ENCODE measurements around the gene PSD2.
A peak's percentile ranks its signal among the peaks of the same experiment; 100 is the strongest.

Gene PSD2

DNA sequence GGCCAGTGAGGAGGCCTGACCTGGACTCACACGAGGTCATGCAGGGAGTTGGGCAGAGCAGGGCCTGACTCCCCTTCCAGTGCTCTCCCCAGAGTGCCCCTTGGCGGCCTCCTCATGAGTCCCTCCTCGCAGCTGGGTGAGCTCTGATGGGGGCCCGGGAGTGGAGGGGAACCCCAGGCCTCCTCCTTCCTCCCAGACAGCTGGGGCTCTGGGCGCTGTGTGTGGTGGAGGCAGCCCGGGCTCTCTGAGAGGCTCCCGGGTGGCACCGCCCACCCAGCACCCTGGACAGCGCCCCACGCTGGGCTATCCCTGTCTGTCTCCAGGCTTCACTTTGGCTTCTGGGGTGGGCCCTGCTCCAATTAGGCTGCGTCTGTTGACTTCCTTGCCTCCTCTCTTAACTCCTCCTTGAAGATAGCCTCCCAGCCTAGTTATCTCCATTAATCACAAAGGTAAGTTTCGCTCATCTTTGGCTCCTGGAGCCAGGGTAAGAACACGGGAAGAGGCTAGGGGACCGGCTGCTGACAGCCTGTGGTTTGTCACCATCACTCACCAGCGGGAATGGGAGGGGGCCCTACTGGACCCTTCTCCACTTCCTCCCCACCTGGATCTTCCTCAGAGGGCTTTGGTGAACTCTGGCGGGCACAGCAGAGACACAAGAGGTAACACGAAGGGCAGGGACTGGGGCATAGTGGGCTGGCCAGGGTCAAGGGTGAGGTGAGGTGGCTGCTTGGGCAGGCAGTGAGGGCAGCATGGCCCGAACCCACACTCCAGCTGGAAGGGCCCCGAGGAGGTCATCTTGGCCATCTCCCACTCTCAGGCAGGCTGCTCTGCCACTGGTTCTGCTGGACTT is 13.1 kb downstream of the PSD2 start:
- H3K27me3 ChIP-seq (replicated peaks; ENCODE audit: control insufficient read depth, insufficient read depth, low read length) = peaks cover 64% of the 10 kb centered on the region
- peak; percentile 48 for DNase-seq (ENCODE audit: low read depth)

DNA sequence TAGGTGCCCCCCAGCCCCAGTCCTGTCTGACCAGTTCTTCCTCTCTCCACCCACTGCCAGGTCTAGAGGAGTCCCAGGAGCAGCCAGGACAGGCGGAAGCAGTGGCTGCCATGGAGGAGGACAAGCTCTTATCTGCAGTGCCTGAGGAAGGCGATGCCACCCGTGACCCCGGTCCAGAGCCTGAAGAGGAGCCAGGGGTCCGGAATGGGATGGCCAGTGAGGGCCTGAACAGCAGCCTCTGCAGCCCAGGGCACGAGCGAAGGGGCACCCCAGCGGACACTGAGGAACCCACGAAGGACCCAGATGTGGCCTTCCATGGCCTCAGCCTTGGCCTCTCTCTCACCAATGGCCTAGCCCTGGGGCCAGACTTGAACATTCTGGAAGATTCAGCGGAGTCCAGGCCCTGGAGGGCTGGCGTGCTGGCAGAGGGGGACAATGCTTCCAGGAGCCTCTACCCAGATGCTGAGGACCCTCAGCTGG is 13.8 kb downstream of the PSD2 start:
- no peak for DNase-seq (ENCODE audit: low read depth)
- H3K9me3 ChIP-seq (ENCODE audit: control insufficient read depth, low read length) = no peaks in the 10 kb centered on the region
- H3K4me3 ChIP-seq (ENCODE audit: low read length) = no peak overlapping the region
- H3K4me1 ChIP-seq (ENCODE audit: control insufficient read depth, insufficient read depth, low read length) = peaks cover 6% of the 10 kb centered on the region
- no peak overlapping the region for H3K9ac ChIP-seq (ENCODE audit: low read length)
- peaks cover 62% of the 10 kb centered on the region for H3K27me3 ChIP-seq (replicated peaks; ENCODE audit: control insufficient read depth, insufficient read depth, low read length)
- H3K36me3 ChIP-seq (ENCODE audit: control insufficient read depth, insufficient read depth, low read length, severe bottlenecking) = no peaks in the 10 kb centered on the region

More for the DNA sequence above, 13.1 kb downstream of the PSD2 start:
- Histone ChIP-seq H3K9me3 (ENCODE audit: control insufficient read depth, low read length) (no peaks in the 10 kb centered on the region), H3K9ac (ENCODE audit: low read length) (no peak overlapping the region), H3K4me3 (ENCODE audit: low read length) (no peak overlapping the region), H3K4me1 (ENCODE audit: control insufficient read depth, insufficient read depth, low read length) (peaks cover 6% of the 10 kb centered on the region), H3K36me3 (ENCODE audit: control insufficient read depth, insufficient read depth, low read length, severe bottlenecking) (no peaks in the 10 kb centered on the region)

DNA sequence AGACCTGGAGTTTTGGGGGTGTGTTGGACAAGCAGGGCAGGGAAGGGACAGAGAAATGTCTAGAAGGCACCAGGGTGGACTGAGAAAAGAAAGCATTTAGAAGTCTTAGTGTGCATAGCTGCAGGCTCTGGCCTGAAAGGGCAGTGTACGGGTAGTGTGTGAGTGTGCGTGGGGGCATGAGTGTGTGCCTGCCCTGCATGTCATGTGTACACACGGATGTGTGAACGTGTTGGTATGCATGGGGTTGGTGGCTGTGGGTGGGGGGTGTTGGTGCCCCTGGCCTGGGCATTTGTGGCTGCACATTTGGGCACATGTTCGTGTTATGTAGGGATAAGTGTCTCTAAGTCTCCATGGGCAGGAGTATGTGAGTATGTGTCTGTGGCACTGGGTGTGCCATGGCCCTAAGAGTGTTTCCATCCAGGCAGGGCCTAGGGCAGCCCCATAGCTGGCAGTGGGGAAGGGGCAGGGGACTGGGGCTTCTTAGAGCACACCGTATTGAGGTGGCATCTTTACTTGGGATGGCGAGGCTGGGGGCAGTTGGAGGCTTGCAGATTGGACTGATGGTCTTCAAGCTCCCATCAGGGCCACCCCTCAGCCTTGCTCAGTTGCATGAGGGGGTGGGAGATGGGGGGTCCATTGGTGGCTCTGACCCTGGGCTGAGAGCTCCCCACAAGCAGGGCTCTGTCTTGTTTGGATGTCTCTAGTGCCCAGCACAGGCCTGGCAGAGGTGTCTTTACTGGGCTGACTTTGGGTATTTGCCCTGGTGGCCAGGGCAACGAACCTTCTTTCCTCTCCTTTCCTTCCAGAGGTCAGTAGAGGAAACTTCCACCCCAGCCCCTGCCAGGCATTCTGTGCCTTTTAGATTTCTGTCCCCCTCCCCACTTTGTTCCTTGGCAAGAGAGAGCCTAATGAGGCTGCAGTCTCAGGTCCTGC is 15.0 kb downstream of the PSD2 start:
- no peak overlapping the region for H3K9ac ChIP-seq (ENCODE audit: low read length)
- H3K4me3 ChIP-seq (ENCODE audit: low read length) = no peak overlapping the region
- H3K9me3 ChIP-seq (ENCODE audit: control insufficient read depth, low read length) = no peaks in the 10 kb centered on the region
- peaks cover 65% of the 10 kb centered on the region for H3K27me3 ChIP-seq (replicated peaks; ENCODE audit: control insufficient read depth, insufficient read depth, low read length)
- H3K36me3 ChIP-seq (ENCODE audit: control insufficient read depth, insufficient read depth, low read length, severe bottlenecking) = no peaks in the 10 kb centered on the region
- no peak for DNase-seq (ENCODE audit: low read depth)
- H3K4me1 ChIP-seq (ENCODE audit: control insufficient read depth, insufficient read depth, low read length) = no peaks in the 10 kb centered on the region

DNA sequence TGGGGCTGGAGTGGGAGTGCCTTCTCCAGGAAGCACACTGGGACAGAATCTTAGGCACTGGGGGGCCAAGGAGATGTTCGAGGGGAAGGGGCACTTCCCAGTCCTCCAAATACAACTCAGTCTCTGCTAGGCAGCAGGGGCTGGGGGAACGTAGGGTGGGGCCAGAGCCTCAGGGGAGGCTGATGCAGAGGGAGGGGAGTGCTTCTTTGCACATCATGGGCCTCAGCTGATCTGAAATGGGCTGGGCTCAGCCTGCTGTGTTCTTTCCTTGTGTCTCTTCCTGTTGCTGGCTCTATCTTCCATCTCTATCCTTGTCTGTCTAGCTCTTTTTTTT is 15.6 kb downstream of the PSD2 start:
- no peaks in the 10 kb centered on the region for H3K36me3 ChIP-seq (ENCODE audit: control insufficient read depth, insufficient read depth, low read length, severe bottlenecking)
- no peak for DNase-seq (ENCODE audit: low read depth)
- no peak overlapping the region for H3K9ac ChIP-seq (ENCODE audit: low read length)
- H3K4me1 ChIP-seq (ENCODE audit: control insufficient read depth, insufficient read depth, low read length) = no peaks in the 10 kb centered on the region
- peaks cover 60% of the 10 kb centered on the region for H3K27me3 ChIP-seq (replicated peaks; ENCODE audit: control insufficient read depth, insufficient read depth, low read length)
- H3K9me3 ChIP-seq (ENCODE audit: control insufficient read depth, low read length) = no peaks in the 10 kb centered on the region
- H3K4me3 ChIP-seq (ENCODE audit: low read length) = no peak overlapping the region

DNA sequence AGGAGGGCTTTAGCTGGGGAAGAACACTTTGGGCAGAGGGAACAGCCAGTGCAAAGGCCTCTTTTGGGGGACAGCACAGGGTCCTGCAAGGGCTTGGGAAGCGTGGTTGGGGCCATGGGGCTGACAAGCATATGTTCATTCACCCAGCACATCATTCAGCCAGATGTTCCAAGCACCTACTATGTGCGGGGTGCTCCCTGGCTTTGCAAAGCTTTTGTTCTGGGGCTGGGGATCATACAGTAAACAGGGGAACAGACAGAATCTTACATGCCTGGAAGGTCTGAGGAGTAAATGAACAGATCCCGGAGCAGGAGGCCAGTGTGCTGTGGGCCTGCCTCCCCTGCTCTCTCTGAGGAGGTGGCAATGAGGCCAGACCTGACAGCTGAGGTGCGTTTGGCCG is 16.7 kb downstream of the PSD2 start:
- DNase-seq (ENCODE audit: low read depth) = no peak
- Histone ChIP-seq H3K9me3 (ENCODE audit: control insufficient read depth, low read length) (peaks cover under 1% of the 10 kb centered on the region), H3K9ac (ENCODE audit: low read length) (no peak overlapping the region), H3K4me3 (ENCODE audit: low read length) (no peak overlapping the region), H3K36me3 (ENCODE audit: control insufficient read depth, insufficient read depth, low read length, severe bottlenecking) (no peaks in the 10 kb centered on the region), H3K27me3 (replicated peaks; ENCODE audit: control insufficient read depth, insufficient read depth, low read length) (peaks cover 64% of the 10 kb centered on the region), H3K4me1 (ENCODE audit: control insufficient read depth, insufficient read depth, low read length) (peaks cover 5% of the 10 kb centered on the region)

DNA sequence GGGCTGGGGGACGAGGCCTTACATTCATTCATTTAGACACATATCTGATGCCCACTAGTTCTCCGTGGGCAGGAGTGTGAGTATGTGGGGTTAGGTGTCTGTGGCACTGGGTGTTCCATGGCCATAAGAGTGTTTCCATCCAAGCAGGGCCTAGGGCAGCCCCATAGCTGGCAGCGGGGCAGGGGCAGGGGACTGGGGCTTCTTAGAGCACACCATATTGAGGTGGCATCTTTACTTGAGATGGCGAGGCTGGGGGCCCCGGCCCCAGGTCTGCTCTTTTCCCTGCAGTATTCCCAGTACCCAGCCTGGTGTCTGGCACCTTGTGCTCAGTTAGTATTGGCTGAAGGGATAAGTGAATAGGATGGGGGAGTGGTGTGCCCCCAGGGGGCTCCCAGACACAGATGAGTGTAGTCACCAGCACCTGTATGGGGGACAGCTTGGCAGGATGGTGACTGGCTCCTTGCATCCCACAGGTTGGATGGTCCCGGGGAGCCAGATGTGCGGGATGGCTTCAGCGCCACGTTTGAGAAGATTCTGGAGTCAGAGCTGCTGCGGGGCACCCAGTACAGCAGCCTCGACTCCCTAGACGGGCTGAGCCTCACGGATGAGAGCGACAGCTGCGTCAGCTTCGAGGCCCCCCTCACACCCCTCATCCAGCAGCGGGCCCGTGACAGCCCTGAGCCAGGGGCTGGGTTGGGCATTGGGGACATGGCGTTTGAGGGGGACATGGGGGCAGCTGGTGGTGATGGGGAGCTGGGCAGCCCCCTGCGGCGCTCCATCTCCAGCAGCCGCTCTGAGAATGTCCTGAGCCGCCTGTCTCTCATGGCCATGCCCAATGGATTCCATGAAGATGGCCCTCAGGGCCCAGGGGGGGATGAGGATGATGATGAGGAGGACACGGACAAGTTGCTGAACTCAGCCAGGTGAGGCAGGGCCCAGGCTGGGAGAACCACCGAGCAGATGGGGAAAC is 17.5 kb downstream of the PSD2 start:
- no peaks in the 10 kb centered on the region for H3K36me3 ChIP-seq (ENCODE audit: control insufficient read depth, insufficient read depth, low read length, severe bottlenecking)
- H3K4me3 ChIP-seq (ENCODE audit: low read length) = no peak overlapping the region
- H3K4me1 ChIP-seq (ENCODE audit: control insufficient read depth, insufficient read depth, low read length) = peaks cover 5% of the 10 kb centered on the region
- no peak overlapping the region for H3K9ac ChIP-seq (ENCODE audit: low read length)
- peaks cover 69% of the 10 kb centered on the region for H3K27me3 ChIP-seq (replicated peaks; ENCODE audit: control insufficient read depth, insufficient read depth, low read length)
- no peak for DNase-seq (ENCODE audit: low read depth)
- H3K9me3 ChIP-seq (ENCODE audit: control insufficient read depth, low read length) = peaks cover 5% of the 10 kb centered on the region

DNA sequence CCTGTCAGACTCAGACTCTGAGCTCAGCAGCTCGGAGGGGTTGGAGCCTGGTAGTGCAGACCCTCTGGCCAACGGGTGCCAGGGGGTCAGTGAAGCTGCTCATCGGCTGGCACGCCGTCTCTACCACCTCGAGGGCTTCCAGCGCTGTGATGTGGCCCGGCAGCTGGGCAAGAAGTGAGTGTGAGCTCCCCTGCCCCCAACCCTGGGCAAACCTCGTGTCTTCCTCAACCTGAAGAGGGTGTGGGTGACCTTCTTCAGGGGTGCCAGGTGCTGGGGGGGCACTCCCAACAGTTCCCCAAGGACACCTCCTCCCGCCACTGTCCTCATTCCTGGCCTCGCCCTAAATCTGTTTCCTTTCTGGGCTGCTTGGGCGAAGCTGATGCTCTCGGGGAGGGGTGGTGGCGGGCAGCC is 18.6 kb downstream of the PSD2 start:
- H3K4me1 ChIP-seq (ENCODE audit: control insufficient read depth, insufficient read depth, low read length) = peaks cover 5% of the 10 kb centered on the region
- no peaks in the 10 kb centered on the region for H3K36me3 ChIP-seq (ENCODE audit: control insufficient read depth, insufficient read depth, low read length, severe bottlenecking)
- peaks cover 60% of the 10 kb centered on the region for H3K27me3 ChIP-seq (replicated peaks; ENCODE audit: control insufficient read depth, insufficient read depth, low read length)
- no peak overlapping the region for H3K4me3 ChIP-seq (ENCODE audit: low read length)
- no peak for DNase-seq (ENCODE audit: low read depth)
- H3K9ac ChIP-seq (ENCODE audit: low read length) = no peak overlapping the region
- H3K9me3 ChIP-seq (ENCODE audit: control insufficient read depth, low read length) = peaks cover 14% of the 10 kb centered on the region

DNA sequence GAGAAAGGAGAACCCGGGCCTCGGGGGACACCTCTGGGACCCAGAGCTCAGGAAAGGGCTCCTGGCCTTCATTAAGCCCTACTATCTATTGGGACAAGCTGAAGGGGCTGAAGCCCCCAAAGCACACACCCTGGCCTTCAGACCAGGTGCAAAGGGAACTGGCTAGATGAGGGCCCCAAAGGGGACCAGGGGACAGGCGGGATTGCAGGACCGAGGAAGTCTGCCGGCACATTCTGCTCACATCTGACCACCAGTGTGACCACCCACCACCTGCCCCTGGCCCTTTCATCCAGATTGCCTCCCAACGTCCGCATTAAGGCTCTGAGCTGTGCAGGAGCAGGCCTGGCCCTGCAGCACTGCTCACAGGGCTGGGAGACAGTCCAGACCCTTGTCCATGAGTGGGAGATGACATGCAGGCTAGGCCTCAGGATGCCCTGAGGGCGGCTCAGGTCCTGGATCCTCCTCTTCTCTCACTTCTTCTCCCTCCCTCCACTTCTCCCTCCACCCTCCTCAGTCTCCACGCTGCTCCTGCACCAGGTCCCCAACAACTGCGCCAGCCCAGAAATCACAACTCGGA is 19.2 kb downstream of the PSD2 start:
- Histone ChIP-seq H3K36me3 (ENCODE audit: control insufficient read depth, insufficient read depth, low read length, severe bottlenecking) (no peaks in the 10 kb centered on the region), H3K27me3 (replicated peaks; ENCODE audit: control insufficient read depth, insufficient read depth, low read length) (peaks cover 60% of the 10 kb centered on the region), H3K4me1 (ENCODE audit: control insufficient read depth, insufficient read depth, low read length) (peaks cover 5% of the 10 kb centered on the region), H3K9ac (ENCODE audit: low read length) (no peak overlapping the region), H3K4me3 (ENCODE audit: low read length) (no peak overlapping the region), H3K9me3 (ENCODE audit: control insufficient read depth, low read length) (peaks cover 20% of the 10 kb centered on the region)
- DNase-seq (ENCODE audit: low read depth) = no peak

DNA sequence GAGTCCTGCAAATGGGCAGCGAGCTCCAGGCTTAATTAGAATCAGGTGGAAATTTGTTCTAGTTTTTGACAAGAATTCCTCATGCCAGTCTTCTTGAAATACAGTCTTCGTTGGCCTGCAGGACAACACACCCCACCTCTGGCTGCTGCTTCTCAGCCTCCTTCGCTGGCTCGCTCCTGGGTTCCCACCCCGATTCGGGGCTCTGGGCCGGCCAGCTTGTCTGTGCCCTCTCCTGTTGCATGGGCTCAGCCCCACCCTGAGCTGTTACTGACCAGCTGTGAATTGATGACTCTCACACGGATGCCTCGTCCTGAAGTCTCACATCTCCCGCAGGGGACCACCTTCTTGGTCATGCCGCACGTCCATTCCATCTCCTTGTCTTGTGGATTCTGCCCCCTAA is 21.0 kb downstream of the PSD2 start:
- H3K36me3 ChIP-seq (ENCODE audit: control insufficient read depth, insufficient read depth, low read length, severe bottlenecking) = no peaks in the 10 kb centered on the region
- peaks cover 23% of the 10 kb centered on the region for H3K9me3 ChIP-seq (ENCODE audit: control insufficient read depth, low read length)
- H3K27me3 ChIP-seq (replicated peaks; ENCODE audit: control insufficient read depth, insufficient read depth, low read length) = peaks cover 58% of the 10 kb centered on the region
- no peak overlapping the region for H3K4me3 ChIP-seq (ENCODE audit: low read length)
- no peak overlapping the region for H3K9ac ChIP-seq (ENCODE audit: low read length)
- DNase-seq (ENCODE audit: low read depth) = no peak
- peaks cover 5% of the 10 kb centered on the region for H3K4me1 ChIP-seq (ENCODE audit: control insufficient read depth, insufficient read depth, low read length)

DNA sequence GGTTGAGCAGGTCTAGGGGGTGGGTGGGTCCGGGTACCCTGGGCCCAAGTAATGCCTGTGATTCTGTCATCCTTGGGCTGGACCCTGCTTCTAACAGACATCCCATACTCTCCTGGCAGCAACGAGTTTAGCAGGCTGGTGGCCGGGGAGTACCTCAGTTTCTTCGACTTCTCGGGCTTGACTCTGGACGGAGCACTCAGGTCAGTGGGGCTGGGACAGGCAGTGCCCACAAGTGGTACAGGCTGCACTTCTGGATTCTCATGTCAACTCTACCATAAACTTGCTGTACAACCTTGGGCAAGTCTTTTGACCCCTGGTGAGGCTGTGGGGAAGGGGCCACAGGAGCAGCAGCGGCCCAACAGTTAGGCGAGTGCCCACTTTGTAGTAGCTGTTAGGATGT is 21.8 kb downstream of the PSD2 start:
- peaks cover 56% of the 10 kb centered on the region for H3K27me3 ChIP-seq (replicated peaks; ENCODE audit: control insufficient read depth, insufficient read depth, low read length)
- no peak overlapping the region for H3K9ac ChIP-seq (ENCODE audit: low read length)
- peaks cover 5% of the 10 kb centered on the region for H3K4me1 ChIP-seq (ENCODE audit: control insufficient read depth, insufficient read depth, low read length)
- H3K9me3 ChIP-seq (ENCODE audit: control insufficient read depth, low read length) = peaks cover 23% of the 10 kb centered on the region
- no peaks in the 10 kb centered on the region for H3K36me3 ChIP-seq (ENCODE audit: control insufficient read depth, insufficient read depth, low read length, severe bottlenecking)
- DNase-seq (ENCODE audit: low read depth) = no peak
- no peak overlapping the region for H3K4me3 ChIP-seq (ENCODE audit: low read length)

All from adipocyte (in vitro differentiated cells).